GM12874 (cell line): ENCODE measurements around the gene FAM13A.

ENCODE experiments used
- TF ChIP-seq, protein P1 (sequence below): IDR thresholded peaks from 2 replicates; pipeline ENCODE4 v1.5.1; 2011; ENCODE audit warnings: low read depth, mild to moderate bottlenecking, control low read depth, low read length, moderate library complexity; ENCODE audit not compliant: insufficient read depth

The FAM13A gene

GRCh38 chr4:89007338-89007939, 49.5 kb downstream of the FAM13A start:
- TF ChIP-seq, protein P1, sequence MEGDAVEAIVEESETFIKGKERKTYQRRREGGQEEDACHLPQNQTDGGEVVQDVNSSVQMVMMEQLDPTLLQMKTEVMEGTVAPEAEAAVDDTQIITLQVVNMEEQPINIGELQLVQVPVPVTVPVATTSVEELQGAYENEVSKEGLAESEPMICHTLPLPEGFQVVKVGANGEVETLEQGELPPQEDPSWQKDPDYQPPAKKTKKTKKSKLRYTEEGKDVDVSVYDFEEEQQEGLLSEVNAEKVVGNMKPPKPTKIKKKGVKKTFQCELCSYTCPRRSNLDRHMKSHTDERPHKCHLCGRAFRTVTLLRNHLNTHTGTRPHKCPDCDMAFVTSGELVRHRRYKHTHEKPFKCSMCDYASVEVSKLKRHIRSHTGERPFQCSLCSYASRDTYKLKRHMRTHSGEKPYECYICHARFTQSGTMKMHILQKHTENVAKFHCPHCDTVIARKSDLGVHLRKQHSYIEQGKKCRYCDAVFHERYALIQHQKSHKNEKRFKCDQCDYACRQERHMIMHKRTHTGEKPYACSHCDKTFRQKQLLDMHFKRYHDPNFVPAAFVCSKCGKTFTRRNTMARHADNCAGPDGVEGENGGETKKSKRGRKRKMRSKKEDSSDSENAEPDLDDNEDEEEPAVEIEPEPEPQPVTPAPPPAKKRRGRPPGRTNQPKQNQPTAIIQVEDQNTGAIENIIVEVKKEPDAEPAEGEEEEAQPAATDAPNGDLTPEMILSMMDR: no peak

DNA sequence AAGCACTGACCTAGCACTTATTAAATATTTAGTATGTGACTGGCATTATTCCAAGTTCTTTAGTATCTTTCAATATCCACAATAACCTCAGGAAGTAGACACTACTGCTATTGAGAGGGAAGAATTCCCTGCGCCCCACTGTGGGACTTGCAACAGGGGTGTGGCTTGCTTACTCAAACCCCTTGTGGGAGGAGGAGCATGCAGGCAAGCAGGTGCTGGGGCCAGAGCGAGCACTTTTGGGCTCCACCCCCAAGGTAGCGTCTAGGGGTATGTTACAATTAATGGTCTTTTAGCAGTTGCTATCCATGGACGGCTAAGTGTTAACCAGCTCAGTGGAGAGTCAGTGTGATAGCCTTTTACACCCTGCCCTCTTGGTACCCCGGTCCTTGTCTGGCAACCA, 50.7 kb downstream of the FAM13A start:
- TF ChIP-seq, protein P1: no peak

- TF ChIP-seq, protein P1: no peak
Measured at GRCh38 chr4:89001647-89002445, 55.1 kb downstream of the FAM13A start.

GRCh38 chr4:89000844-89001360, 56.1 kb downstream of the FAM13A start:
- TF ChIP-seq, protein P1: no peak

DNA sequence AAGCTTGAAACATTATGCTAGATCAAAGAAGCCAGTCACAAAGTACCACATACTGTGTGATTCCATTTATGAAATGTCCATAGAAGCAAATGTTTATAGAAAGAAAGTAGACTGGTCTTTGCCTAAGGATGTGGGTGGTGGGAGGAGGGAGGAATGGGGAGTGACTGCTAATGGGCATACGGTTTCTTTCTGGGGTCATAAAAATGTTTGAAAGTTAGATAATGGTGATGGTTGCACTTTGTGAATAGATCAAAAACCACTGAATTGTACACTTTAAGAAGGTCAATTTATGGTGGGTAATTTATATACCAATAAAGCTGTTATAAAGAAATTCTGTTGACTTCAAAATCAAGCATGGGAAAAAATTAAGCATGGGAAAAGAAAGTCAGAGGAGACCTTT, 56.6 kb downstream of the FAM13A start:
- TF ChIP-seq, protein P1: no peak

DNA sequence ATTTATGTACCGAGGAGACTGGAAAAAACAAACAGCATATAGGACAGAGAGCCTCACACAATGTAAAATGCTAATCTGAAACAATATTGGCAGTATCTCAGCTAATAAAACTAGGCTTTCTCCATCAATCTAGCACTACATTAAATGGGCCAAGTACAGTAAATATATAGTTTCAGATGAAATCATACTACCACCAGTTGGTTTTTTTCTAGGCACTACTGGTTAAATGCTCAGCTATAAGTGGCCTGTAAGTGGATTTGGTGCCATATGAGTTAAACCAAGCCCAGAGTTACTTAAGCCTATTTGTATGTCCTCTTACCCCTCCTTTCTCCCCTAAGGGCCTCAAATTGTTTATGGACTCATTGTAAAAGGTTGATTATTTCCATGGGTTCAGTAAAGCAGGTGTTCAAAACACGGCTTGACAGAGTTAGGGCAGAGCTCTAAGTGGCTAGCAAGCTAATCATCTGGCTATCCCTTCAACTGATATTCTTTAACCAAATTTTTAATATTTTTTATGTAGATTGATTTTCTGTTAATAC, 57.5 kb downstream of the FAM13A start:
- TF ChIP-seq, protein P1: no peak

DNA sequence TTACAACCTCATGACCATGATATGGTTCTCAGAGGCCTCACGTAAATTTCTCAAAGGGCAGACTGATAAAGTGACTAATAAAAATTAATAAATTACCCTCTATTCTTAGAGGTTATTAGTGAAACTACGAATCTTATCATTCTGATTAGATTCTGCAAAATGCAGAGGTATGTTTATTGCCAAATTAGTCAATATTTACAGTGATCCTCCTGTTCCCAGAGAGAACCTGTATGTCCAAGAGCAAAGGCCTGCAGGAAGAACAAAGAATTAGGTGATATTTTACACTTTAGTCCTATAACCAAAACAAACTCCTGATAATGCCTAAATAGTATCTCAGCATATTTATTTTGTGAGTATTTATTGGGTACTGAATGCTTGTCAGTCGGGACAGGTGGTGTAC, 58.1 kb downstream of the FAM13A start:
- TF ChIP-seq, protein P1: no peak
